HG03139 (cell line): ENCODE measurements around the gene ARSG.
"Not testable (repeated sequence)": the region's sequence is repeated elsewhere in the genome, so short reads cannot be mapped to it uniquely, and the experiment has no call there.

Source experiments
- ATAC-seq: cut with Tn5 transposase; IDR thresholded peaks from one replicate; pipeline ENCODE4 v1.9.1; 2021; ENCODE audit not compliant: unreplicated experiment

The ARSG gene

DNA sequence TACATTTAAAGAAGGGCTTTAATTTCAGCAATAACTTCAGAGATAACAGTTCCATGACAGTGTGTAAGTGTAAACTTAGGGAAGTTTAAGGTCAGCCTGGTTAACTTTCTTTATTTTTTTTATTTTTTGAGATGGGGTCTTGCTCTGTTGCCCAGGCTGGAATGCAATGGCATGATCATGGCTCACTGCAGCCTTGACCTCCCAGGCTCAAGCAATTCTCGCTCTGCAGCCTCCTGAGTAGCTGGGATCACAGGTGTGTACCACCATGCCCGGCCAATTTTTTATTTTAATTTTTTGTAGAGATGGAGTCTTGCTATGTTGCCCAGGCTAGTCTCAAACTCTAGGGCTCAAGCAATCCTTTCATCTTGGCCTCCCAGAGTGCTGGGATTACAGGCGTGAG lies 15.0 kb upstream of the ARSG start:
- not testable (repeated sequence) for ATAC-seq

DNA sequence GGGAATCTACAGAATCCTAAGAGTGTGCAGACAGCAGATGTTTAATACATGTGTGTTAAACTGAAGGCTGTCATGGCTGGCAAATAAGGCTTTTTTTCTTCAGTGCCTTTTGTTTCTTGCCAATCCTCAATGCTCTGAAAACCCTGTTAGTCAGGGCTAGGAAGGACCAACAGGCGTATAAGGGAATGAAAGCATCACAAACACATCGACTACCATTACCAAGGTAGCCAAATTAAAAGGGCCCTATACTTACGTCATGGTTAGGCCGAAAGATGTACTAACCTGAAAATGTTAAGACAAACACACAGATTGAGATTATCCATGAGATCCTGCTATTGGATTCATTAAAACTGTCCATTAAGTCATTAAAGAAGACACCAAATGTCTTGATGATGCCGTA lies 13.5 kb upstream of the ARSG start:
- no peak for ATAC-seq

DNA sequence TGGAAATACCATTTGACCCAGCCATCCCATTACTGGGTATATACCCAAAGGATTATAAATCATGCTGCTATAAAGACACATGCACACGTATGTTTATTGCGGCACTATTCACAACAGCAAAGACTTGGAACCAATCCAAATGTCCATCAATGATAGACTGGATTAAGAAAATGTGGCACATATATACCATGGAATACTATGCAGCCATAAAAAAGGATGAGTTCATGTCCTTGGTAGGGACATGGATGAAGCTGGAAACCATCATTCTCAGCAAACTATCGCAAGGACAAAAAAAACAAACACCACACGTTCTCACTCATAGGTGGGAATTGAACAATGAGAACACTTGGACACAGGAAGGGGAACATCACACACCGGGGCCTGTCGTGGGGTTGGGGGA lies 9.3 kb upstream of the ARSG start:
- not testable (repeated sequence) for ATAC-seq

DNA sequence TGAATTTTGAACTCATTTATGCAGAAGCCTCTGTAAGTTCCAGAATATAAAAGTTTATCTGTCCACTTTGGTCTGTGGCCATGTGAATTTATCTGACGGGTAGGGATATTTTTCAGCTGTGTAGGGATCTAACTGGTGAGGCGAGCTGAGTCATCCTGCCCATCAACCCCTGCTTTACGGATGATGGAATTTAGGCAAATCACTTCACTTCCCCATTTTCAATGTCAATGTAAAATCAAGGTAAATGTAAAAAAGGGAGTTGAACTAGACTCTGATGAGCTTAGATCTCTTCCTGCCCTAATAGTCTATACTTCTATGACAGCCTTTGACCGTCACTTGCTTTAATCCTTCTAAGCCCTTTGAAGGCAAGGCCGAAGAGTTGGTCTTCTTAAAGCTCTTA lies 2.9 kb upstream of the ARSG start:
- ATAC-seq: no peak

DNA sequence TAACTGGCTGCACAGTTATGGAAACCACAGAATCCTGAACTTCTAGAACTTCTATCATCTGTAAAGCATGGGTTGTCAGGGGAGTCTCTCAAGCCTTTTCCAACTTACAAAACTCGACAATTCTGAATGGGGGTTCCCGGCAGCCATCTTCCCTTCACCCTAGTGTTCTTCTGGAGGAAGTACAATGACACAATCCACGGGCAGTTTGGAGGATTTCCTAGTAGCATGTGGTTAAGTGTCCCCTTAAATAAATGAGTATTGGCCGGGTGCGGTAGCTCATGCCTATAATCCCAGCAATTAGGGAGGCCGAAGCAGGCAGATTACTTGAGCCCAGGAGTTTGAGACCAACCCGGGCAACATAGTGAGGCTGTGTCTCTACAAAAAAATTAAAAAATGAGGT lies 2.5 kb upstream of the ARSG start:
- no peak for ATAC-seq

DNA sequence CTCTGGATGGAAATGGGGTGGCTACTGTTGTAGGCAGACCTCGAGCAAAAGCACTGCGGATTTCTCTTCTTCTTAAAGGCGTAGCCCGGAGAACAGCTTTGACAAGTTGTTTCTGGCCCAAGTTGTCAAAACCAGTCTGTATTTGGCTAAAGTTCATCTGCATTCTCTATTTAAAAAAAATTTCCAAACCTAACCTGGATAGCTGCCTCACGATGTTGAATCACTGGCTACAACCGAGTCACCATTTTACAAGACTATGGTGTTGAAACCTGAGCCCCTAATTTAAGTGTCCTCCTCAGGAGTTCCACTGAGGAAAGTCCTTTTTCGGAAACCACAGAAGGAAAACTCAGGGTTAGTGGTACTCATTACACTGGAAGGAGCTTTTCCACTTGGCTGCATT lies 1.8 kb upstream of the ARSG start:
- no peak for ATAC-seq

DNA sequence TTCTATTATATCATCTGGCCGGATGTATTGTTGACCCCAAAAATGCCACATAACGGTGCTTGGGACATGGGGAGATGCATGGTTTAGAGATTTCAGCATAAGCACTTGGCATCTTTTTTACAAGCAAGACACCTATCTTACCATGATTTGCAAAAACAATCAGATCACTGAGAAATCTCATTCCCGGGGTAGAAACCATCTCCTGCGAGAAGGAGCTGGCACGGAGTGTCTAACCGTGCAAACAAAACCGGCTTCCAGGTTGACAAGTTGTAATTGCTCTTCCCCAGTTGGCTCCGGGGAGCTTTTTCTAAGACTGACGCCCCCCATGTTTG lies 1.4 kb upstream of the ARSG start:
- ATAC-seq: no peak

DNA sequence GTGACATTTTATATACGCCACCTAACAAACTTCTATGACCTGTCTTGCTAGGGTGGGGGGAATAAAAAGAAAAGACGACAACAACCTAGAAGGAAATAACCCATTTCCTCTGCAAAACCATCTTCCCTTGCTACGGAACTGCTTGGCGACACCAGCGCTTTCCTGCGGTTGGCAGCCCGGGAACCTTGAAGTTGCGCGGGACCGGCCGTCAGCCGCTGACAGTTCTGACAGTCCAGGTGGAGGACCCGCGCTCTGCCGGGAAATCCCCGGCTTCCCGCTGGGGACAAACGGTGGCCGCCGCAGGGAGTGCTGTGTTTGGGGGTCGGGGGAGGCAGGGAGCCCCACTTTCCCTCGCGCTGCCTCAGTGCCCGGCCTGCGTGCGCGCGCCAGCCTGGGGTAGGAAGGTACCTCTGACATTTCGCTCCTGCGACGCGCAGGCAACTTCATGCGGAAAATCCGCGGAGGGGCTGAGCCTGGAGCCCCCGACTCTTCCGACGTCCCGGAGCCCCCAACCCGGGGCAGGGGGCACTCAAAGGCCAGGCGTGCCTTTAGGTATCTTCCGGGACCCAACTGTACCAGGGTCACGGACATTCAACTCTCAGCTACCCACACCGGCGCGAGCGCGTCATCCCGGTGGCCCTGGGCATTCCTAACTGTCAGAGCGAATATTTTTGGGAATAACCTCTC lies 884 bp upstream of the ARSG start:
- no peak for ATAC-seq

DNA sequence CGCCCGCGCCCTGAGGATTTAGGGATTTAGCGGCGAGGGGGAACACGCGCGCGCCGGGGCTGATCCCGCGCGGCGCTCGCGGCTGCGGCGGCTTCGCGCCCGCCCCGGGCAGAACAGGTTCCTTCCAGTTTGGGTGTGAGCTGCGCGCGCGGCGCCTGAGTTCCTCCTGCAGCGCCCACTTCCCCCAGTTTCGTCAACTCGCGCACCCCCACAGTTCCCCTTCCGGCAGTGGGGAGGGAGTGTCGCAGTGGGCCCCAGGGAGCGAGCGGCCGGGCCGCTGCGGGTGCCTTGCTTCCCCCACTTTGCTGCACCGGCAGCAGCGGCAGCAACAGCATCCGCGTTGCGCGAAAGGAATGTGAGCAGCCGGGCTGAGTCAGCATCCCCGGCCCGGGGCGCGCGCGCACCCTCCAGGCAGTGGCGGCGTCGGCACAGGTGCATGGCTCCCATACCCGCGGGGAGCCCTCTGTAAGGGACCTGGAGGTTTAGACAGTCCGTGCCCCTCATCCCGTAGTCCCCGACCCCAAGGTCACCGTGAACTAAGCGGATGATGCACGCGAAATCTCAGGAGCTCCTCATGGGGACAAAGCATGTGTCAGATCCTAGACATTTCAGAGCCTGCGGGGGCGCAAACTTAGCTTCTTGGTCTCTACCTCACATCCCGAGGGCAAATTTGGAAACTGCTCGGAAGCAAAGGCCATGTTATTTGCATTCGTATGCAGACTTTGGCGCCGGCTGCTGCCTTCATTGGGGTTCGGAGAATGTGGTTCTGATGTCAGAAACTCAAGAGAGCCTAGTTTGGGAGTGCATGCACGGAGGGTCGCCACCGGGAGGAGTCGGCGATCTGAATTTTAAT lies 767 bp downstream of the ARSG start:
- ATAC-seq: peak; percentile 56

DNA sequence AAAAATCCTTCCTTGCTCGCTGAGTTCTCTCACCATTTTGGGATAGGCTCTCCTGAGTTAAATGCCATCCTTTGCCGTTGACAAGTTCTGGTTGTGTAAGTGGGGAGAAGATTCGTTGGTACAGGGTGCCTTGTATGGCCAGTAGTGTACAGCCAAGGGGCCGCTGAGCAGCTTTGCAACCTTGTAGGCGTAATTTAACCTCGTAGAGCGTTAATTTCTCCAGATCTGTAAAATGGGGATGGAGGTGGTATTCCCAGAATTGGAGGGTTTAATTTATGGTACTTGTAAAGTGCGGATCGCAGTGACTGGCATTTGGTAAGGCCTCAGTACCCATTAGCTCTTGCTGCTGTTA lies 1.4 kb downstream of the ARSG start:
- no peak for ATAC-seq

DNA sequence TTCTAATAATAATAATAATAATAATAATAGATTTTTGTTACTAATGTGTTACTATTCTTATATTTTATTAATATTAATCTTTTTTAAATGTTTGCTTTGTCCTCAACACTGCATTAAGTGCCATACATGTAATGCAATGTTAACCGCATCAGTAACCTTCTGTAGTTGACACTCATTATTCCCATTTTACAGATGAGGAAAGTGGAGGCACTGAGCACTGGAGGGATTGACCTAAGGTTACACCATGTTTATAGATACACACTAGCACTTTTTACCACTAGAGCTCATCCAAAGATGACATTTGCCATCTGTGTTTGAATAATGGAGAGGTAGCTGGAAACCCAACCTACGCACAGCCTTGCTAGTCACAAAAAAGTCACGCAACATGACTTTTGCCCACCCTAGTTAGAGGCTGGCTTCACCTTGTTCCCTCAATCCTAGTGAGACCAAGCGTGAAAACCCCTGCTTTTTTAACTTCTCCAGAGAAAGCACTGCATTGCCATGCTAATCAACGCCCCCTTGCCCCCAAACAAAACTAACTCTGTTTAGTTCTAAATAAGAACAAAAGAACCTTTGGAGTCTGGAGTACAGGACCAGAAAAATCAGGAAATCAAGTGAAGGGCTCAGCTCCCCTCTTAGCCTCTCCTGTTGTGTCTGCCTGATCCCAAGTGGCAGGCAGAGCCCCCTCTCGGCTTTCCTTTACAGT lies 2.3 kb downstream of the ARSG start:
- ATAC-seq: no peak

DNA sequence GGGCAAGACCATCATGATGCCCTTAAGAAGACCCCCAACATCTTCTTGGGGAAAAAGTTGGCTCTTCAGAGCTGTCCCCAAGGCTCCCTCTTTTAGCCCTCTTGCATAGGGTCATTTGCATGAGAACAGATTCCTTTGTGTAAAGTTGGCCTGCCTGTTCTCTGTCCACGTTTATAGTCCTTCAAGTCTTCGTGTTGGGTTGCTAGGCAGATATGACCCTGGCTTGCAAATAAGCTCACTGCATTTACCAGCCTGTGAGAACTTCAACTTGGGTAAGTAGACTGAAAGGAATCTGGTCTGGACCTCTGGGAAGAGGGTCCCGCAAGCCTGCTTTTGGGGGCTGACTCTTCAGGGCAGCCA lies 2.9 kb downstream of the ARSG start:
- no peak for ATAC-seq

DNA sequence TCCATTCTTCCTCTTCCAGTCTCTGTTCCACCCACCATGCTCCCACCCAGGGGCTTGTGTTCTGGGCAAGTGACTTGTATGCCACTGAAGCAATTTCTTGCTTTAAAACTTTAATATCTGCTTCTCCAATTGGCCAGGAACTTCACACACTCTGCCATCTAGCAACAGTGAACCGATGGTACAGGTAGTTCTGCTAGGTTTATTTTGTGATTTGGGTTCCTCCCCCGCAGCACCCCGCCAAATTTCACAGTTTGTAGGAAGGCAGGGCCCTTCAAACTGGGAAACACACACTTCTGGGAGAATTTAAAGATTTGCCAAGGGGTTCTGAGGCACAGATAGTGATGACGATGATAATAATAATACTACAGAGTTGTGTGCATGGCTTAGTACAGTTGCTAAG lies 3.3 kb downstream of the ARSG start:
- no peak for ATAC-seq

DNA sequence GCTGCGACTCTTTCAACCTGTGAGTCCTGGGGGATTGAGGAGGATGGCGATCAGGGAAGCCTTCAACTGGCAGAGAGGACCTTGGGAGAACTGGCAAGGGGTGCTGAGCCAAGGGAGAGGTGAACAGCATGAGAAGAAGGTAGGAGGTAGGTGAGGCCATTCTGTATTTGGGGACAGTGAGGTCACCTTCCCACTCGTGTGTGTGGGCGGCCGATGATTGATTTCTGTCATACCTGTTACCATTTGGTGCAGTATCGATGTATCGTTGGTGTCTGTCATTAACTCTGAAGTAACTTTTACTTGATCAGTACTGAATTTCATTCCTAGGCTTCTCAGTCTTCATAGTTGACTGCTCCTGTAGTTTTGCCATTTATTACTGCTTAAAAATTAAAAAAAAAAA lies 3.8 kb downstream of the ARSG start:
- no peak for ATAC-seq

DNA sequence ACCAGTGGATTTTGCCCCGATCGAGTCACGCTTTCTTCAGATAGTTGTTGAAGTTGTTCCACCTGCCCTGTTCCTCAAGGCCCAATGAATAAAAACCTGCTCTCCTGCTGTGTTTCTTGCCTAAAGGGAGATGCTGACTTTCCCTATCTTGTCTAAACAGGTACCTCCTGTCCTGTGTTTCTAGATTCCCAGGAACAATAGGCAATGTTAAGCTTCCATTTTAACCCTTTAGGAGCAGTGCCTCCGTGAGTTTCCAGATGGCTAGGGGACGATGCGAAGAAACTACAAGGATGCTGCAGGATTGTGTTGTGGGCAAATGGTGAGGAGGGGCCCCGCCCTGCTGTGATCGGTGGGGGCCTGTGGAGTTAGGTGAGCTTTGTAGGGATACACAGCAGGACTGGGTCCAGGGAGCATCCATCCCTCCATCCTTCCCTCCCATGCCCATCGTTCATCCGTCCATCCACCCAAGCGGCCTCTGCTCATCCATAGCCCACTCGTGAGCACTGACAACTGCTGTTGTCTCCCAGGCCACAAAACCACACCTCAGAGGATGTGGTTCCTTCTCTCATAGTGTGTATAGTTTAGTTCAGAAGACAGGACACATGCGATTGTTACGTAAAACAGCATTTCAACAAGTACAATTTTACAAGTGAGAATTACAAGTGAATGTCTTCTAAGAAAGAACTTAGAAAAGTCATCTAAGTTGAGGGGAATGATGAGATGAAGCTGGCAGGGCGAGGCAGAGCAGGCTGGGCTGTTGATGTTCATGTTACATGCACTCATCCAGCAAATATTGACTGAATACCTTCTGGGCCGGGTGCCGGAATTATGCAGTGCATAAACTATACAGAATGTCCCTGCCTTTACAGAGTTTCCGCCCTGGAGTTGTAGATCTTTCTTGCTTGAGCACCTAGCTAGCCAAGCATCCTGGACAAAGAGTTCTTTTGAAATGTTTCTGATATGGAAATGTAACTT lies 5.2 kb downstream of the ARSG start:
- no peak for ATAC-seq

DNA sequence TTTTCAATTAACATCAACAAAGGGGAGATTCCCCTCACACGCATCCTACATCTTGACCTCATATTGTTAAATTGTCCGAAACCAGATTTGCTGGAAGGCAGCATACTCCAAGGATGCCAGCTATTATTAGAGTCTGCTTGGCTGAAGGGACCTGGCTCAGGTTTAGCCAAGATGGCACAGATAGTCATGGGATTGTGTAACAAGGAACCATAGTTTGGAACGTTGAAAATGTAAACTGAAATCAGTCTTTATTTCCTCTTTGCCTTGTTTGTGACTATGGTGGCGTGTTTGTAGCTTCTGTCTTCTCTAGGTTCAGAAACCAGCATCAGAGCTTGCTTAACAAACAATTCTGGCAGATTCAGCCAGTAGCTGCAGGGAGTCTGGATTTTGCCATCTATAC lies 5.9 kb downstream of the ARSG start:
- ATAC-seq: no peak

DNA sequence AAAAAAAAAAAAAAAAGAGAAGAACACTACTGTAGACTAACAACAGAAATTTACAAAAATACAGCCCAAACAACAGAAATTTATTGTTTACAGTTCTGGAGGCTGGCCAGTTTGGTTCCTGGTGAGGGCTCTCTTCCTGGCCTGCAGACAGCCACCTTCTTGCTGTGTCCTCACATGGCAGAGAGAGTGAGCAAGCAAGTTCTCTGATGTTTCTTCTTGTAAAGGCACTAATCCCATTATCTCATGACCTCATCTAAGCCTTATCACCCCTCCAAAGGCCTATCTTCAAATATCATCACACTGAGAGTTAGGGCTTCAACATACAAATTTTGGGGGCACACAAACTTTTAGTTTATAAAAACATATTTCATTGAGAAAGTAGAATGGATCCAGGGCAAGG lies 7.3 kb downstream of the ARSG start:
- ATAC-seq: no peak

DNA sequence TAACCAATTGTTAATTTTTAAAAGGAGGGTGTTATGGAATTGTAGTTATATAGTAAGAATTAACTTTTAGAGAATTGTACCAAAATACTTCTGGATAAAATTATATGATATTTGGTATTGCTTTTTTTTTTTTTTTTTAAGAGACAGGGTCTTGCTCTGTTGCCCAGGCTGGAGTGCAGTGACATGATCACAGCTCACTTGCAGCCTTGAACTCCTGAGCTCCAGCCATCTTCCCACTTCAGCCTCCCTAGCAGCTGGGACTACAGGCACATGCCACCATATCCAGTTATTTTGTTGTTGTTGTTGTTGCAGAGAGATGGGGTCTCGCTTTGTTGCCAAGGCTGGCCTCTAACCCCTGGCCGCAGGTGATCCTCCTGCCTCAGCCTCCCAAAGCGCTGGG lies 8.5 kb downstream of the ARSG start:
- no peak for ATAC-seq

DNA sequence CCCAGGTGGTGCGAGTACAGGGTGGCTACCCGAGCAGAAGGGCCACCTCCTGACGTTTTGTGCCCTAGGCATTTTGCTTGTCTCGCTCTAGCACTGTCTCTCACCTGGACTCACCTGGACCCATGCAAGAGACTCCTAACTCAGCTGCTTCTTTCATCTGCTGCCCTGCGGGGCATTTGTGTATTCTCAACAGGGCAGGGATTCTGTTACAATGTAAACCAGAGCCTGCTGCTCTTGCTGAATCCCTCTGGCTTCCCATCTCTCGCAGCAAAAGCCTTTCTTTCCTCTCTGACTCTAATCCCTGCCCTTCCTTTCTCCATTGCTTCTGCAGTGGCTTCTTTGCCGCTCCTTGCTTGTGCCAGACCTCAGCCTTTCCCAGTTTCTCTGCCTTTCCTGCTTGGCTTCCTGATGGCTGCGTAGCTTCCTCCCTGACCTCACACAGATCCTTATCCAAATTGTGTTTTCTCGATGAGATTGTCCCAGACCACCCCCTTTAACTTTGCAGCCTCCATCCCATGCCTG lies 10.2 kb downstream of the ARSG start:
- no peak for ATAC-seq

DNA sequence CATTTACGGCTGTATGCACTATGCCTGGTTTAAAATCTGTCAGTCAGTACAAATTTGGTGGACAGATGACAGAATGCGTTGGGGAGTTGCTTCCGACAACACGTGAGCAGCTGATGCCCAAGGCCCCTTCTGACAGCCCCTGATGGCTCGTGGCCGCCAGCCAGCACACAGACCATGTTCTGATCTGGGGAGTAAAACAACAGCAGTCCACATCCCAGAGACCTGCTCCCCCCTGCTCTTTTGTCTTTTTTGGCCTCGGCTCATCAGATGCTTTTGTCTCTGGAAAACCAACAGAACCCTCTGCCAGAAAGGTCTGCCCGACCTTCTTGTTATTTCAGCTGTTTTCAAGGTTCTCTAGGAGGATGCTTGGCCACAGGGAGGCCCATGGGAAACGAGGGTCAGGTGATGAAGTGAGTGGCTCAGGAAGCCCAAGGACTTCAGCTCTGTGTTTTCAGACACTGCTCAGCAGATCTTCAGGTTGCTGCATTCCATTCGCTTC lies 10.8 kb downstream of the ARSG start:
- ATAC-seq: no peak

DNA sequence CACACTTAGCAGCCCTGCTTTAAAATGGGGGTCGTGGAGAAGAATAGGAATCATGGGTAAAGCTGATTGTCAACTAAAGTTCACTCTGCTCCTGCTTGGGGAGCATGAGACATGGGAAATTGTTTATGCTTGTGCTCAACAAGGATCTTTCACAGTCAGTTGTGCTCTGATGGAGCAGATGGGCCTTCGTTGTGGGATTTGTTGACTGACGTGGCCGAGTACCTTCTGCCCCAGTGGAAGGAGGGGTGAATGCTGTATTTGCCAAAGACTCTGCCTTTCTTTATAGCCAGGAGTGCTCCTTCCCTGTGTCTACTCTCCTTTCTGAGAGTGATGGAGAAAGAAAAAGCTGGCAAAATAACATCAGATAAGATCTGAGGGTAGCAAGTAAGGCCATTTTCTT lies 11.4 kb downstream of the ARSG start:
- no peak for ATAC-seq
